Measurements from ENCODE around the gene DNAJC2.
"Not testable (repeated sequence)": the region's sequence is repeated elsewhere in the genome, so short reads cannot be mapped to it uniquely, and the experiment has no call there.

The DNAJC2 gene

GRCh38 chr7:103343332-103343731 is 1.2 kb downstream of the DNAJC2 start:
- DNase-seq = no peak

- no peak for DNase-seq
These were observed 3.1 kb downstream of the DNAJC2 start for GRCh38 chr7:103341466-103341865.

GRCh38 chr7:103338864-103339263 is 5.7 kb downstream of the DNAJC2 start:
- DNase-seq = no peak

GRCh38 chr7:103336761-103337160 is 7.8 kb downstream of the DNAJC2 start:
- DNase-seq = no peak

GRCh38 chr7:103325744-103326143 is 18.8 kb downstream of the DNAJC2 start:
- no peak for DNase-seq

GRCh38 chr7:103317009-103317408 is 27.6 kb downstream of the DNAJC2 start:
- DNase-seq = no peak

GRCh38 chr7:103316380-103316941 is 28.1 kb downstream of the DNAJC2 start:
- peak in 1 of 5 experiments; percentile 18 for DNase-seq

GRCh38 chr7:103314852-103315251 is 29.7 kb downstream of the DNAJC2 start:
- DNase-seq = peak in 1 of 5 experiments; percentile 30

- no peak for DNase-seq
These were observed 36.9 kb downstream of the DNAJC2 start for GRCh38 chr7:103307503-103308231.

- DNase-seq = no peak
These were observed 43.1 kb downstream of the DNAJC2 start for GRCh38 chr7:103301441-103301840.

- DNase-seq = no peak
These were observed 44.9 kb downstream of the DNAJC2 start for GRCh38 chr7:103299660-103300059.

- DNase-seq = no peak
These were observed 46.8 kb downstream of the DNAJC2 start for GRCh38 chr7:103297837-103298179.

- DNase-seq = peak; percentile 89 to 97 (median 92)
These were observed 47.4 kb downstream of the DNAJC2 start, which contains the start of gene PMPCB for GRCh38 chr7:103296901-103297836. TSS of gene PMPCB (plus strand) at chr7:103297435. CDS start at chr7:103297460, 25 bp downstream.

- DNase-seq = no peak
These were observed 51.0 kb downstream of the DNAJC2 start for GRCh38 chr7:103293526-103293925.

- DNase-seq = no peak
These were observed 52.4 kb downstream of the DNAJC2 start for GRCh38 chr7:103292122-103292521.

GRCh38 chr7:103282802-103283427 is 61.7 kb downstream of the DNAJC2 start:
- not testable (repeated sequence) for DNase-seq

- peak in 1 of 5 experiments; percentile 9 for DNase-seq
These were observed 63.8 kb downstream of the DNAJC2 start for GRCh38 chr7:103280803-103281155.

GRCh38 chr7:103279963-103280802 is 64.4 kb downstream of the DNAJC2 start:
- peak; percentile 77 to 94 (median 88) for DNase-seq

- peak in 2 of 5 experiments; percentile 6 to 28 for DNase-seq
These were observed 65.0 kb downstream of the DNAJC2 start for GRCh38 chr7:103279636-103279962.

- DNase-seq = not testable (repeated sequence)
These were observed 66.4 kb downstream of the DNAJC2 start for GRCh38 chr7:103278195-103278594.

- DNase-seq = not testable (repeated sequence)
These were observed 69.7 kb downstream of the DNAJC2 start for GRCh38 chr7:103274867-103275266.

- not testable (repeated sequence) for DNase-seq
These were observed 71.2 kb downstream of the DNAJC2 start for GRCh38 chr7:103273374-103273773.

All from T-helper 2 cell (primary cell).